Dendritic cell treated with granulocyte-macrophage colony-stimulating factor and Interleukin-4, amounts not matched to agents 40 ng/mL and 50 ng/mL, for 4 days (primary cell): ENCODE data around the gene CTBP2.
"Not testable (repeated sequence)": the region's sequence is repeated elsewhere in the genome, so short reads cannot be mapped to it uniquely, and the experiment has no call there.

Experiments
- H3K27ac Mint-ChIP-seq: one replicate; pipeline ENCODE4 v1.8.0; 2022; ENCODE audit warnings: mild to moderate bottlenecking, mixed read lengths
- H3K27me3 Mint-ChIP-seq: one replicate; pipeline ENCODE4 v1.8.0; 2022; ENCODE audit warnings: mild to moderate bottlenecking, mixed read lengths
- H3K36me3 Mint-ChIP-seq: one replicate; pipeline ENCODE4 v1.8.0; 2022; ENCODE audit warnings: low read depth, mixed read lengths
- H3K4me1 Mint-ChIP-seq: one replicate; pipeline ENCODE4 v1.8.0; 2022; ENCODE audit warnings: low read depth, mixed read lengths
- H3K4me3 Mint-ChIP-seq: one replicate; pipeline ENCODE4 v1.8.0; 2022; ENCODE audit warnings: mild to moderate bottlenecking, moderate library complexity, mixed read lengths
- H3K9me3 Mint-ChIP-seq: one replicate; pipeline ENCODE4 v1.8.0; 2022; ENCODE audit warnings: mixed read lengths
- intact Hi-C: fragments of 100-400 bp; cut with micrococcal nuclease; formaldehyde crosslinking; loops from one replicate; pipeline ENCODE4 v1.15.0; 2022

Gene CTBP2

DNA sequence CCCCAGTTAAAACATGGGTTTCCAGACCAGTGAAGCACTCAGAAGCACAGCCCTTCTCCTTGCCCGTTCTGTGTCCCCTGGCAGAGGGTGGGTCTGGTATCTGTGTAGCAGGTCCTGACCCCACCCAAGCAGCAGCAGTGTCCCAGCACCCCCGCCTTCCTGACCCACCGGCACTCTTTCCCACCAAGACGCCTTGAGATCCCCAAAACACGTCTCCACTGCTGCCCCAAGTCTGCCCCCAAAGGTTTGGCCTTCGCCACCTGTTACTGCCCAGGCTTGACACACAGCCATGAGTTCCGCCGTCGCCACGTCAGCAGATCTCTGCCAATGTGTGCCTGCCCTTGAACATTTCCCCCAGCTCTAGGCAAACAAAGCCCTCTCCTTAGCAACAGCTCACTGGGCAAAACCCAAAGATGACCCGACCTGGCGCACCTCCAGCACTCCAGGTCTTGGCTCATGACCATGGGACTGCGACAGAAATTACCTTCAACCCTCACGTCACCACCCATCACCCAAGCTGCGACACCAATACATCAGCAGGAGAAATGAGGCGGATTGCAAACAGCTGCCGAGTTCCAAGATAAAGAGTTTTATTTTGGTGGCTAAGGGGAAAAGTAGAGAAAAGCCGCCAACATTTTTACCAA lies 75.6 kb downstream of the CTBP2 start:
- Mint-ChIP-seq H3K9me3 (no peaks in the 10 kb centered on the region), H3K27me3 (no peaks in the 10 kb centered on the region), H3K4me1 (peaks cover 6% of the 10 kb centered on the region), H3K27ac (no peak overlapping the region), H3K36me3 (peaks cover 93% of the 10 kb centered on the region), H3K4me3 (no peak overlapping the region)
- intact Hi-C loops, result no loop called here

DNA sequence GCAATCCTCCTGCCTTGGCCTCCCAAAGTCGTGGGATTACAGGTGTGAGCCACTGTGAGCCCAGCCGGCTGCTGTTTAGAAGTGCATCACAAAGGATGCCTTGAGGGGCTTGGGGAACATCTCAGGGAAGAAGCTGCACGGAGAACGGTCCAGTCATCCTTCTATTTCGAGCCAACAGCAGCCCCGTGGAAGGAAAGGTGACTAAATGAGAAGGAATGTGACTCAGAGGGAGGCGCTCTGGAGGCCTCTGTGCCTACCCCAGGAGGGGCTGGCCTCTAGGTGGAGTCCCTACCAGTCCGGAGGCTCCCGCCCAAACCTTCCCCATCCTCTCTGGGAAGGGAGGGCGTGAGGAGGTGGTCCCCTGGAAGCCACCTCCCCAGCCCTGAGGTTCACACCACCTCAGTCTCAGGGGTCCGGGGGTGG lies 76.2 kb downstream of the CTBP2 start:
- H3K27me3 Mint-ChIP-seq, result no peaks in the 10 kb centered on the region
- no peak overlapping the region for H3K27ac Mint-ChIP-seq
- intact Hi-C loops, result no loop called here
- H3K4me1 Mint-ChIP-seq, result peaks cover 6% of the 10 kb centered on the region
- no peak overlapping the region for H3K4me3 Mint-ChIP-seq
- H3K36me3 Mint-ChIP-seq, result peaks cover 92% of the 10 kb centered on the region
- no peaks in the 10 kb centered on the region for H3K9me3 Mint-ChIP-seq

DNA sequence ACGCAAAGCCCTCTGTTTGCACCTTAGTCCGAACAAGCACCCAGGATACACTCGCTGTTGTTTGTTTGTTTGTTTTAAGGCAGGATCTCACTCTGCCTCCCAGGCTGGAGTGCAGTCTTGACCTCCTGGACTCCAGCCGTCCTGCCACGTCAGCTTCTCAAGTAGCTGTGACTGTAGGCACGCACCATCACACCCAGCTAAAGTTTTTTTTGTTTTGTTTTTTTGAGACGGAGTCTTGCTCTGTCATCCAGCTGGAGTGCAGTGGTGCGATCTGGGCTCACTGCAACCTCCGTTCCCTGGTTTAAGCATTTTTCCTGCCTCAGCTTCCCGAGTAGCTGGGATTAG lies 76.8 kb downstream of the CTBP2 start:
- Mint-ChIP-seq H3K27ac (no peak overlapping the region), H3K27me3 (no peaks in the 10 kb centered on the region), H3K4me3 (no peak overlapping the region), H3K9me3 (no peaks in the 10 kb centered on the region), H3K36me3 (peaks cover 87% of the 10 kb centered on the region), H3K4me1 (peaks cover 6% of the 10 kb centered on the region)
- intact Hi-C loops, result no loop called here

DNA sequence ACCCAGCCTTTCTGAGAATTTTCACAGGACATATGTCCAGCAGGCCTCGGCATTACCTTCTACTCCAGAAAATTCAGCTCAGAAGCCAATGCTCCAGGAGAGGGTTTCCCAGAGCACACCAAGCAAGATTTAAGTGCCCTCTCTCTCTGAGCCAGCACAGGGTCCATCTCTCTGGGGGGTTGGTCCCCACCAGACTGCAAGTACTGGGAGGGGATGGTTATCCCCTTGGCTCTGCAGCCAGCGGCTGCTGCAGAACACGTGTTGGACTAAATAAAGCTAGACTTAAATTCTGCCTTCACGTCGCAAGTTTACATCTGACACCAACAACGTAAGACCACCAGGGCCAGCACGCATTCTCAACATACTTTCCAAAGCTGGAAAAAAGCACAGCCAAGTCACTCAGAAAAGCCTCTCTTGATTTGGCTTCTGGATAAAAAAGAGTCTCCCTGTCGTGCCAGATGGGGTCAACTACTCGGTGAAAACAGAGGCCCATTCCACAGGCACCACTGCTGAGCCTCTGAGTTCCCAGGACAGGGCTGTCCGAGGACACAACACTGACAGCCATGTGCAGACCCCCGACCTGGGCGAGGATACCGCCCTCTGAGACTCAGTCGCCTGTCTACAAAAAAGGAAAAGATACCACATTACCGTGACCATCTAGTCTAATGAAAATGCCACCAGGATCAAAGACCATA lies 77.3 kb downstream of the CTBP2 start:
- H3K36me3 Mint-ChIP-seq, result peaks cover 87% of the 10 kb centered on the region
- H3K27ac Mint-ChIP-seq, result no peak overlapping the region
- no peaks in the 10 kb centered on the region for H3K27me3 Mint-ChIP-seq
- no peaks in the 10 kb centered on the region for H3K9me3 Mint-ChIP-seq
- no peak overlapping the region for H3K4me3 Mint-ChIP-seq
- intact Hi-C loops, result no loop called here
- H3K4me1 Mint-ChIP-seq, result peaks cover 6% of the 10 kb centered on the region

DNA sequence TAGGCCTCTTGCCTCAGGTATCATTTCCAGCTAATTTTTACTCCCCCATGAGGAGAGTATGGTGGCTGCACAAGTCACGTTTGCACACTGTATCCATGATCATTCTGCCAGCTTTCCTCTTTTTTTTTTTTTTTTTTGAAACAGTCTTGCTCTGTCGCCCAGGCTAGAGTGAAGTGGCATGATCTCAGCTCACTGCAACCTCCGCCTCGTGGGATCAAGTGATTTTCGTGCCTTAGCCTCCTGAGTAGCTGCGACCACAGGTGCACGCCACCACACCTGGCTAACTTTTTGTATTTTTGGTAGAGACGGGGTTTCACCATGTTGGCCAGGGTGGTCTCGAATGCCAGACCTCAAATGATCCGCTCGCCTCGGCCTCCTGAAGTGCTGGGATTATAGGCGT lies 77.9 kb downstream of the CTBP2 start:
- H3K27ac Mint-ChIP-seq, H3K4me1 Mint-ChIP-seq, intact Hi-C loops, H3K4me3 Mint-ChIP-seq, H3K9me3 Mint-ChIP-seq, H3K27me3 Mint-ChIP-seq: not testable (repeated sequence)
- peaks cover 86% of the 10 kb centered on the region for H3K36me3 Mint-ChIP-seq

DNA sequence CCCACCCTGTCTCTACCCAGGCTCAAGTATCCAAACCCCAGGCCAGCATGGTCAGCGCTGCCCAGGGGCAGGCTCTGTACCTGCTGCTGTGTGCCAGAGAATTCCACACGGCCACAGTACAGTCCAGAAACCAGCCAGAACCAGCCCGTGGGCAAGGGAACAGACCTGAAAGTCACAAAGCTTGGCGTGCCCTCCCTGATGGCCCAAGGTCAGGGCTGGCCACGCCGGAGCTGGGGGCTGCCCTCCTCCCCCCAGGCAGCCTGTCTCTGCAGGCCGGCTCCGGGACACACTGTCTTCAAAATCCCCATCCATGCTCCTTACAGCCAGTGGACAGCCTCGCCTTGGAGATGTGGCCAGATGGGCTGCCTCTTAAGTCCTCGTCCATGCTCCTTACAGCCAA lies 78.4 kb downstream of the CTBP2 start:
- intact Hi-C loops, result no loop called here
- H3K4me1 Mint-ChIP-seq, result peaks cover 13% of the 10 kb centered on the region

DNA sequence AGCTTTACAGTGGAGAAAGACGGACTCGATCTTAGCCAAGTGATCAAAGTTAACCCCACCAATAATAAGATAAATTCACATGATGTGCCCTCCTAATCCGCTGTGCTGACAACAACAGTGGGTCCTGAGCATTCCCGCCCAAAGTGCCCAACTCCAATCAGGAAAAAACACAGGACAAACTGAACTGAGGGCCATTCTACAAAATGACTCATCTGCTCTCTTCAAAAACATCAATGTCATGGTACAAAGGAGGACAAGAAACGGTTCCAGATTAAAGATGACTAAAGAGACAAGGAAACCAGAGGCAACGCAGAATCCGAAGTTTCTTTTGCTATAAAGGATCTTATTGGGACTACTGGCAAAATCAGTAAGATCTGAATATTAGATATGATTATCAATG lies 79.4 kb downstream of the CTBP2 start:
- peaks cover 19% of the 10 kb centered on the region for H3K4me1 Mint-ChIP-seq
- peaks cover 85% of the 10 kb centered on the region for H3K36me3 Mint-ChIP-seq
- intact Hi-C loops, result no loop called here
- no peak overlapping the region for H3K27ac Mint-ChIP-seq
- H3K27me3 Mint-ChIP-seq, result no peaks in the 10 kb centered on the region
- no peak overlapping the region for H3K4me3 Mint-ChIP-seq
- H3K9me3 Mint-ChIP-seq, result no peaks in the 10 kb centered on the region

More for the DNA sequence above, 78.4 kb downstream of the CTBP2 start:
- H3K36me3 Mint-ChIP-seq, result peaks cover 84% of the 10 kb centered on the region
- H3K9me3 Mint-ChIP-seq, result no peaks in the 10 kb centered on the region
- H3K4me3 Mint-ChIP-seq, result no peak overlapping the region
- H3K27ac Mint-ChIP-seq, result no peak overlapping the region
- H3K27me3 Mint-ChIP-seq, result no peaks in the 10 kb centered on the region

DNA sequence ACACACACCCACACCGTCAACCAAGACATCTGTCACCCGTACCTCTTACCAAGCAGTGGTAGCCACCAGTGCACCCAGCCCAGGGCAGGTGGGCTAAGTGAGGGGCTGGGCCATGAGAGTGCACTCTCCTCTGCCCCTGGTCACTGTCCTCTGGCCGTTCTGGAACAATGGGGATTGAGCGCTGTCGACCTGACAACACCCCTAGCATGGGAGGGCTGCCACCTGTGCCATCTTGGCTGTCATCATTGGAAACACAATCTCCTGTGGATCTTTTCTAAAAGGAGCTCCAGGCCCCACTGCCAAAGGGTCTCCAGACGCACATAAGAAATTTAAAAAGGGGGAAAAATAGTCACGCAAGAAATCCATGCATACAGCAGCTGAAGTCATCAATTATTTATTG lies 80.1 kb downstream of the CTBP2 start:
- no peak overlapping the region for H3K4me3 Mint-ChIP-seq
- peaks cover 19% of the 10 kb centered on the region for H3K4me1 Mint-ChIP-seq
- H3K36me3 Mint-ChIP-seq, result peaks cover 84% of the 10 kb centered on the region
- intact Hi-C loops, result no loop called here
- H3K27ac Mint-ChIP-seq, result no peak overlapping the region
- H3K27me3 Mint-ChIP-seq, result no peaks in the 10 kb centered on the region
- H3K9me3 Mint-ChIP-seq, result no peaks in the 10 kb centered on the region

DNA sequence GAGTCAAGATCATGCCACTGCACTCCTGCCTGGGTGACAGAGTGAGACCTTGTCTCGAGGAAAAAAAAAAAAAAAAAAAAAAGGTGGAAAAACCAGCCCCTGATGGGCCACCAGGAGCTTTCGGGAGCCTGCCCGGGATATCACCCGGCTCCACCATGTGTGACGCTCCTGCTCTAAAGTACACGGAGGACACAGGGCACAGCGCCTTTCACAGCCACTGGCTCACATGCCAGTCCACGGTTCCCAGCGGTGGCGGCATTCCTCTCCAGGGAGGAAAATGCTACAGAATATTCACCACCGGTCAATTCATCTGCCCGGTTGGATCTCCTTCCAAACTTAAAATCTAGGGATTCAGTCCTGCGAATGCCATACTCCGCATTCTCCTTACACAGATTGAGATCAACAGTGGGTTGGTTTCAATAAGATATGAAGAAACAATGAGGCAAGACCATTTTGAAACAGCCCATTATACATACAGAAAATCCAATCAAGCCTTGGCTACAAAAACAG lies 81.2 kb downstream of the CTBP2 start:
- H3K36me3 Mint-ChIP-seq, result peaks cover 84% of the 10 kb centered on the region
- no peaks in the 10 kb centered on the region for H3K27me3 Mint-ChIP-seq
- H3K27ac Mint-ChIP-seq, result no peak overlapping the region
- H3K9me3 Mint-ChIP-seq, result no peaks in the 10 kb centered on the region
- peaks cover 19% of the 10 kb centered on the region for H3K4me1 Mint-ChIP-seq
- no peak overlapping the region for H3K4me3 Mint-ChIP-seq
- intact Hi-C loops, result no loop called here

DNA sequence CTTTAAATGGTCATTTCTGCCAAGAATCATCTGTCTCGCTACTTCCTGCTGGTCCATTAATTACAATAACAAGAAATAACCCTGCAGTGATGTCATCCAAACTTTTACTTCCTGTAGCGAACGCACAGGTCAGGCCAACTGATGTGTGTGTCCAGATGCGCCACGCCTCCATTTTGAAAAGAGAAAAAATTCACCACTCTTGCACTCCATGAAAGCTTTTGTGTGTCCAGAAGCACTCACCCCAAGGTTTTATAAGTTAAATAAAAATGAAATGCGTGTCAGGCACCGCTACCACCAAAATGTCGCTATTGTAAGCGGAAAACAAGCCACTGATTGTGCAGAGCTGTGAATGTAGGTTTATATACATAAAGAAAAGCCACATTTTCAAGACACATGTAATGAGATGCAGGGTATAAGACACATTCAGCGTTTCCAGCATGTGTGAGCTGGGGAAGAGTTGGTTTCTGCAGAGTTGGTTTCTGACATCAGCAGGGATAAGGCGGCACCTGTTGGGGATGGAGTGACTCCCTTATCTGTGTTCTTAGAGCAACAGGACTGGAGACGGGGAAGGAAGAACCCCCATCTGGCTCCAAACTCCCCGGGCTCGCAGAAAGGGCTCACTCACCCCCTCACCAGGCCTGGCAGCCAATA lies 83.3 kb downstream of the CTBP2 start:
- intact Hi-C loops, result no loop called here
- Mint-ChIP-seq H3K4me1 (peaks cover 19% of the 10 kb centered on the region), H3K27me3 (no peaks in the 10 kb centered on the region)

DNA sequence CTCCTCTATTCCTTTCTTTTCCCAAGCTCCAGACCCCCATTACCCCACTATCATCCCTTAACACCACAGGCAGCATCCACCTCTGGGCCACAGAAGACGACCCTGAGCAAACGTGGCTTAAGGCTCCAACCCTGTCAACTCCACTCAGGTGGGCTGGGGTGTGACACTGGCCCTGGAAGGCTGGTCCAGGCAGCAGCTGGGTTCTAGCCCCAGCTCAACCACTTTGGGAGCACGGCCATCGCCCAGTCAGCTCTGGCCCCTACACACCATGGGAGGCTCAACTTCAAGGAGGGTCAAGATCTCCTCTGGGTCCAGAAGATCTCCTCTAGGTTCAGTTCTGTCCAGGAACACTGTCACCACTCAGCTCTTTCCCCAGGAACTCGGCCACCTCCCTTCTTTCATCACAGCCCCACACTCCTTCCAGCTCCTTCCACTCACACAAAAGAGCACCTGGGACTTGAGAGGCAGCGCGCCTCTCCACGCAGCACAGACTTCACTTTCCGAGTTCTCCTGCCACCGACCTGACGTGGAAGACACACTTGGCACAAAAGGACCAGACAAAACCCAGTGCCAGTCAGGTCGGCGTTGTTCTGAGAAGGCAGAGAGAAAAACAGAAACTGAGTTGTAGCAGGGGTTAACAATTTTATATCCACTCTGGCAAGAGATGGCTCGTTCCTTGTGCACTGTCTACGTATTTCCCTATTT lies 84.1 kb downstream of the CTBP2 start:
- Mint-ChIP-seq H3K4me1 (peaks cover 19% of the 10 kb centered on the region), H3K9me3 (no peaks in the 10 kb centered on the region), H3K36me3 (peaks cover 84% of the 10 kb centered on the region), H3K27me3 (no peaks in the 10 kb centered on the region), H3K4me3 (no peak overlapping the region), H3K27ac (no peak overlapping the region)
- intact Hi-C loops, result no loop called here

More for the DNA sequence above, 83.3 kb downstream of the CTBP2 start:
- Mint-ChIP-seq H3K9me3 (no peaks in the 10 kb centered on the region), H3K36me3 (peaks cover 84% of the 10 kb centered on the region), H3K4me3 (no peak overlapping the region), H3K27ac (no peak overlapping the region)

DNA sequence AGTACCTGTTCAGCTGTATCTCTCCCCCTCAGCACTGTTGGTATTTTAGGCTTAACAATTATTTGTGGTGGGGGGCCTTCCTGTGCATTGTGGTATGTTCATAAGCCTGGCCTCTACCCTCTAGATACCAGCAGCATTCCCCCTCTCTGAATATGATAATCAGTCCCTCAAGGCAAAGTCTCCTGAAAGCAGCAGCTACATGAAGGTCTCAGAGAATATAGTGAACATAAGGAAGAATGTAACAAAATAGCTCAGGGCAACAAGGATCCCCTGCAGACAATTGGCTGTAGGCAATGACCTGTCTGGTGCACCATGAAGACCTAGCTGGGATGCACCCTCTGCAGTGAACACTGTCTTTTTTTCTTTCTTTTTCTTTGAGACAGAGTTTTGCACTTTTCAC lies 86.4 kb downstream of the CTBP2 start:
- intact Hi-C loops, result no loop called here
- Mint-ChIP-seq H3K36me3 (peaks cover 78% of the 10 kb centered on the region), H3K9me3 (no peaks in the 10 kb centered on the region), H3K4me3 (no peak overlapping the region), H3K27ac (no peak overlapping the region), H3K4me1 (peaks cover 21% of the 10 kb centered on the region), H3K27me3 (no peaks in the 10 kb centered on the region)

DNA sequence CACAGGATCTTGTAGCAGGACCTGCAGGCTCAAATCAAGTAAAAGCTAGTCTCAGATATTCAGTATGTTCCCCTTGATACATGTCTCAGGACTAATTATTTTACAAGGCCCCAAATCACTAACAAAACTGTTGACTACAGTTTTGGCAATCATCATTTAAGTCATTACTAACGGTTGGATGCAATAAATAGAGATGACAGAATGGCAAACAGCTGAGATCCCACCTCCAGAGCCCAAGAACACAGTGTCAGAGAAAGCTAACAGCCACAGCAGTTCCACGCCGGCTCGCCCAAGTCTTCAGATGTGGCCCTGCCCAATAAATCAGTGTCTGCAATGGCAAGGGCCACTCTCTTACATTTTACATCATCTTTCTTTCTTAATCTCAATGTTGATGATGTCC lies 87.6 kb downstream of the CTBP2 start:
- intact Hi-C loops, result no loop called here
- Mint-ChIP-seq H3K4me3 (no peak overlapping the region), H3K9me3 (no peaks in the 10 kb centered on the region), H3K36me3 (peaks cover 81% of the 10 kb centered on the region), H3K4me1 (peaks cover 26% of the 10 kb centered on the region), H3K27me3 (no peaks in the 10 kb centered on the region), H3K27ac (no peak overlapping the region)

DNA sequence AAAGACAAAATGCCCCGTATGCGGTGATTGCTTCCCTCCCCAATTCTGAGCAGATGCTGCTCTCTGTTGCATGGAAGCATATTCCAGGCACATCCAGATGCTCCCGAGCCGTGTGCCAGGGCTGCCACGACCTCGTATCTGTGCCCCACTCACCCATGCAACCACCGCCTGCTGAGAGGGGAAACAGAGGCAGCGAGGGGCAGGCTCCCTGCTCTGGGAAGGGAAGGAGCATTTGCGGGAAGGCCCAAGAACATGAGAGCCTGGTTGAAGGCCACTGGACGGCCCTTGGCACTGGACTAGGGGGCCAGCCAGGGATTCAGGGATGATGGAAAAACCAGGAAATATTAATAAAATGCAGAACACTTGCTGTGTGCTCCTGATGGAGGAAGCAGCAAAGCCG lies 89.4 kb downstream of the CTBP2 start:
- Mint-ChIP-seq H3K9me3 (no peaks in the 10 kb centered on the region), H3K27ac (no peak overlapping the region), H3K27me3 (no peaks in the 10 kb centered on the region), H3K36me3 (peaks cover 81% of the 10 kb centered on the region), H3K4me3 (no peak overlapping the region), H3K4me1 (peaks cover 29% of the 10 kb centered on the region)
- intact Hi-C loops, result no loop called here
